Thymus (tissue), 11 donors: ENCODE measurements around the gene MNAT1. TPM values are rescaled to one million over a fixed set of nuclear protein-coding genes. Genes with fewer than 3 reads are reported as not detected.

Experiments
- DNase-seq, 9 donors: peaks; one replicate each; pipeline ENCODE4 v3.0.0-alpha.2; 2013; ENCODE audit warnings: low spot score in 9 of 9, low read depth in 6 of 9, missing footprints in 1 of 9
- H3K27ac ChIP-seq, 2 donors: one replicate each; pipeline ENCODE4 v1.5.1; 2013; ENCODE audit warnings: control low read depth in 1 of 2, low read depth in 1 of 2, low read length in 1 of 2, mild to moderate bottlenecking in 1 of 2, moderate library complexity in 1 of 2
- H3K27me3 ChIP-seq, 2 donors: one replicate each; pipeline ENCODE4 v1.5.1; 2013; ENCODE audit warnings: low read length in 1 of 2; ENCODE audit not compliant: control insufficient read depth in 2 of 2, insufficient read depth in 1 of 2
- H3K36me3 ChIP-seq, 2 donors: one replicate each; pipeline ENCODE4 v1.5.1; 2013; ENCODE audit warnings: low read length in 1 of 2, mild to moderate bottlenecking in 1 of 2, moderate library complexity in 1 of 2; ENCODE audit not compliant: control insufficient read depth in 2 of 2, insufficient read depth in 2 of 2
- H3K4me1 ChIP-seq, 2 donors: one replicate each; pipeline ENCODE4 v1.5.1; 2013; ENCODE audit warnings: low read length in 2 of 2; ENCODE audit not compliant: control insufficient read depth in 2 of 2, insufficient read depth in 2 of 2
- H3K4me3 ChIP-seq, 2 donors: one replicate each; pipeline ENCODE4 v1.5.1; 2013; ENCODE audit warnings: low read length in 2 of 2, control low read depth in 1 of 2, mild to moderate bottlenecking in 1 of 2
- H3K9me3 ChIP-seq, 2 donors: one replicate each; pipeline ENCODE4 v1.5.1; 2013; ENCODE audit warnings: low read length in 1 of 2, mild to moderate bottlenecking in 1 of 2; ENCODE audit not compliant: control insufficient read depth in 2 of 2, insufficient read depth in 1 of 2
- WGBS: extraction: QIAGEN DNeasy Blood & Tissue Kit; methylation state at CpG from one replicate; pipeline ENCODE4 v1.1.7; 2013; 5-methylcytosine and 5-hydroxymethylcytosine counted together
- polyA plus RNA-seq: library from polyadenylated mRNA; stranded (reverse); fragments of 200-250 nt; gene quantifications from one replicate; pipeline ENCODE4 v1.2.3, GENCODE V29; 2013
- total RNA-seq: library from RNA; stranded (reverse); fragments of 120-200 nt; gene quantifications from one replicate; pipeline ENCODE4 v1.2.4, GENCODE V29; 2013
- donor health status: healthy.

MNAT1 gene
- total and polyA plus RNA-seq, 2 donors, result 35.6 to 64.0 TPM

GRCh38 chr14:60951776-60952435 lies 217.3 kb downstream of the MNAT1 start:
- H3K36me3 ChIP-seq, result no peaks in the 10 kb centered on the region
- H3K27ac ChIP-seq, result no peak overlapping the region
- no peak for DNase-seq
- H3K9me3 ChIP-seq, result no peaks in the 10 kb centered on the region
- no peaks in the 10 kb centered on the region for H3K27me3 ChIP-seq
- no peak overlapping the region for H3K4me3 ChIP-seq
- no peaks in the 10 kb centered on the region for H3K4me1 ChIP-seq
- WGBS, result 62% methylated on average over 3 of the region's 3 CpGs

GRCh38 chr14:60956202-60956601 lies 221.6 kb downstream of the MNAT1 start:
- Histone ChIP-seq H3K4me3 (no peak overlapping the region), H3K27ac (no peak overlapping the region), H3K36me3 (no peaks in the 10 kb centered on the region), H3K9me3 (peaks cover 1 to 11% of the 10 kb centered on the region in 2 donors), H3K4me1 (no peaks in the 10 kb centered on the region), H3K27me3 (no peaks in the 10 kb centered on the region)
- DNase-seq, result no peak
- WGBS, result 95% methylated on average over 4 of the region's 4 CpGs

- no peaks in the 10 kb centered on the region for H3K4me1 ChIP-seq
- no peaks in the 10 kb centered on the region for H3K36me3 ChIP-seq
- WGBS, result 96% methylated on average over 1 of the region's 1 CpG
- DNase-seq, result no peak
- peaks cover 1 to 11% of the 10 kb centered on the region in 2 donors for H3K9me3 ChIP-seq
- H3K4me3 ChIP-seq, result no peak overlapping the region
- H3K27me3 ChIP-seq, result no peaks in the 10 kb centered on the region
- no peak overlapping the region for H3K27ac ChIP-seq
Measured at GRCh38 chr14:60956632-60957031, 222.1 kb downstream of the MNAT1 start.

- Histone ChIP-seq H3K4me1 (no peaks in the 10 kb centered on the region), H3K4me3 (no peak overlapping the region), H3K27me3 (no peaks in the 10 kb centered on the region), H3K27ac (no peak overlapping the region), H3K36me3 (no peaks in the 10 kb centered on the region), H3K9me3 (peaks cover 1 to 11% of the 10 kb centered on the region in 2 donors)
- DNase-seq, result no peak
Measured at GRCh38 chr14:60958146-60958545, 223.6 kb downstream of the MNAT1 start.

GRCh38 chr14:60963761-60964160 lies 229.2 kb downstream of the MNAT1 start:
- peaks cover under 1 to 5% of the 10 kb centered on the region in 2 donors for H3K9me3 ChIP-seq
- 81% methylated on average over 2 of the region's 2 CpGs for WGBS
- no peak overlapping the region for H3K4me3 ChIP-seq
- no peak for DNase-seq
- no peaks in the 10 kb centered on the region for H3K27me3 ChIP-seq
- H3K4me1 ChIP-seq, result no peaks in the 10 kb centered on the region
- no peak overlapping the region for H3K27ac ChIP-seq
- H3K36me3 ChIP-seq, result no peaks in the 10 kb centered on the region

GRCh38 chr14:60964904-60965303 lies 230.3 kb downstream of the MNAT1 start:
- Histone ChIP-seq H3K4me1 (no peaks in the 10 kb centered on the region), H3K27me3 (no peaks in the 10 kb centered on the region), H3K36me3 (no peaks in the 10 kb centered on the region), H3K4me3 (no peak overlapping the region), H3K9me3 (no peaks in the 10 kb centered on the region), H3K27ac (no peak overlapping the region)
- WGBS, result 98% methylated on average over 2 of the region's 2 CpGs
- no peak for DNase-seq

GRCh38 chr14:60965402-60965801 lies 230.8 kb downstream of the MNAT1 start:
- no peaks in the 10 kb centered on the region for H3K4me1 ChIP-seq
- no peaks in the 10 kb centered on the region for H3K9me3 ChIP-seq
- no peak for DNase-seq
- H3K36me3 ChIP-seq, result no peaks in the 10 kb centered on the region
- H3K27ac ChIP-seq, result no peak overlapping the region
- no peaks in the 10 kb centered on the region for H3K27me3 ChIP-seq
- H3K4me3 ChIP-seq, result no peak overlapping the region

GRCh38 chr14:60968099-60968498 lies 233.5 kb downstream of the MNAT1 start:
- no peak for DNase-seq
- WGBS, result 85% methylated on average over 1 of the region's 1 CpG
- no peak overlapping the region for H3K27ac ChIP-seq
- H3K9me3 ChIP-seq, result no peaks in the 10 kb centered on the region
- H3K4me3 ChIP-seq, result no peak overlapping the region
- H3K4me1 ChIP-seq, result no peaks in the 10 kb centered on the region
- no peaks in the 10 kb centered on the region for H3K27me3 ChIP-seq
- H3K36me3 ChIP-seq, result no peaks in the 10 kb centered on the region

GRCh38 chr14:60968671-60969070 lies 234.1 kb downstream of the MNAT1 start:
- Histone ChIP-seq H3K9me3 (no peaks in the 10 kb centered on the region), H3K36me3 (no peaks in the 10 kb centered on the region), H3K27ac (no peak overlapping the region), H3K4me3 (no peak overlapping the region), H3K4me1 (no peaks in the 10 kb centered on the region), H3K27me3 (no peaks in the 10 kb centered on the region)
- DNase-seq, result no peak

- 96% methylated on average over 2 of the region's 2 CpGs for WGBS
- Histone ChIP-seq H3K9me3 (no peaks in the 10 kb centered on the region), H3K4me1 (no peaks in the 10 kb centered on the region), H3K36me3 (no peaks in the 10 kb centered on the region), H3K27me3 (no peaks in the 10 kb centered on the region), H3K27ac (no peak overlapping the region), H3K4me3 (no peak overlapping the region)
- DNase-seq, result no peak
Measured at GRCh38 chr14:60970146-60970545, 235.6 kb downstream of the MNAT1 start.
